ENCODE results near the gene PIK3C2G.

The PIK3C2G gene

DNA sequence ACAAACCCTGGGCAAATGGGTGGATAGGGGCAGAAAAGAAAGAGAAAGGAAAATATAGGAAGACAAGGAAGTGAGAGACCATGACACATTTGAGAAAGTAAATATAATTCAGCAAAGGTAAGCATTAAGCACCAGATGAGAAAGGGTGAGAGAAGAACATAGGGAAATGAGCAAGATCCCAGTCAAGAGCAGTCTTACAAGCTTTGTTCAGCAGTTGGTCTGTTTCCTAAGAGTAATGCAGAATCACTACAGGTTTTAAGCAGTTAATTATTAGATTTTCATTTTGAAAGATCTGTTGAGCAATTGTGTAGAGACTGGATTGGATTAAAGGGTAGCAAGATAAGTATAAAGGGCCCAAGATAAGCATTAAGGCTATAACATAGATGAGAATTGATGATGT is 330.2 kb downstream of the PIK3C2G start:
- ChIA-PET POLR2A (no interaction called here), CTCF (no interaction called here)

DNA sequence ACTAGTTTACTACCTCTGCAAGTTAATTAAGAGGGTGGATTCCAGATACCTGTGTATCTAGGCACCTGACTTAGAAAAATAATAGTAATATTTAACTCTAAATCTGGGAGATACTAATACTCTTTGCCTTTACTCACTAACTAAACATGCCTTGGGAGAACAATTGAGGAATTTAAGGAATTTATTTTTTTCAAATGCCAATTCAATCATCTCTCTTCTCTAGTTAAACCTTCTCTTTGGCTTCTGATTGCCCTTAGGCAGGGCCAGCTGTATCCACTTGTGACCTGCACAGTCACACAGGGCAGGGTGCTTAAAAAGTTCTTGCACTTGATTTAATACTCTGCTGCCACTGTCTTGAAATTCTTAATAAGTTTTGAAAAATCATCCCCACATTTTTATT is 334.1 kb downstream of the PIK3C2G start:
- no peak for DNase-seq (ENCODE audit: extremely low spot score)
- ChIA-PET CTCF (interaction anchor here (0.6 kb wide), 1 partner anchor 1499 kb away, joined by 3 read pairs; no protein-coding TSS in a partner anchor), POLR2A (no interaction called here)
- TF ChIP-seq FOXA1 (IDR thresholded peaks at IDR 0.05) (no peak), FOXM1 (IDR thresholded peaks at IDR 0.05; ENCODE audit: borderline replicate concordance) (no peak), SUZ12 (IDR thresholded peaks at IDR 0.05) (no peak), CTBP1 (IDR thresholded peaks at IDR 0.05; ENCODE audit: borderline replicate concordance) (no peak), LEF1 (IDR thresholded peaks at IDR 0.05; ENCODE audit: borderline replicate concordance) (no peak), ARNT (IDR thresholded peaks at IDR 0.05) (no peak), L3MBTL2 (conservative IDR thresholded peaks at IDR 0.05) (no peak), BHLHE40 (IDR thresholded peaks at IDR 0.05; ENCODE audit: borderline replicate concordance) (no peak), ELF4 (IDR thresholded peaks at IDR 0.05) (no peak), FOXK2 (IDR thresholded peaks at IDR 0.05) (no peak), SP1 (IDR thresholded peaks at IDR 0.05) (no peak), ZNF384 (IDR thresholded peaks at IDR 0.05) (no peak), NFRKB (IDR thresholded peaks at IDR 0.05) (no peak), HDGF (IDR thresholded peaks at IDR 0.05; ENCODE audit: borderline replicate concordance) (no peak), TARDBP (IDR thresholded peaks at IDR 0.05) (no peak)
- TF ChIP-seq, protein P1, sequence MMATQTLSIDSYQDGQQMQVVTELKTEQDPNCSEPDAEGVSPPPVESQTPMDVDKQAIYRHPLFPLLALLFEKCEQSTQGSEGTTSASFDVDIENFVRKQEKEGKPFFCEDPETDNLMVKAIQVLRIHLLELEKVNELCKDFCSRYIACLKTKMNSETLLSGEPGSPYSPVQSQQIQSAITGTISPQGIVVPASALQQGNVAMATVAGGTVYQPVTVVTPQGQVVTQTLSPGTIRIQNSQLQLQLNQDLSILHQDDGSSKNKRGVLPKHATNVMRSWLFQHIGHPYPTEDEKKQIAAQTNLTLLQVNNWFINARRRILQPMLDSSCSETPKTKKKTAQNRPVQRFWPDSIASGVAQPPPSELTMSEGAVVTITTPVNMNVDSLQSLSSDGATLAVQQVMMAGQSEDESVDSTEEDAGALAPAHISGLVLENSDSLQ (IDR thresholded peaks at IDR 0.05) = no peak

More for the DNA sequence above, 330.2 kb downstream of the PIK3C2G start:
- DNase-seq (ENCODE audit: extremely low spot score) = no peak
- no peak for TF ChIP-seq FOXK2 (IDR thresholded peaks at IDR 0.05)
- TF ChIP-seq L3MBTL2 (conservative IDR thresholded peaks at IDR 0.05) = no peak
- TF ChIP-seq ARNT (IDR thresholded peaks at IDR 0.05) = no peak
- TF ChIP-seq TARDBP (IDR thresholded peaks at IDR 0.05) = no peak

DNA sequence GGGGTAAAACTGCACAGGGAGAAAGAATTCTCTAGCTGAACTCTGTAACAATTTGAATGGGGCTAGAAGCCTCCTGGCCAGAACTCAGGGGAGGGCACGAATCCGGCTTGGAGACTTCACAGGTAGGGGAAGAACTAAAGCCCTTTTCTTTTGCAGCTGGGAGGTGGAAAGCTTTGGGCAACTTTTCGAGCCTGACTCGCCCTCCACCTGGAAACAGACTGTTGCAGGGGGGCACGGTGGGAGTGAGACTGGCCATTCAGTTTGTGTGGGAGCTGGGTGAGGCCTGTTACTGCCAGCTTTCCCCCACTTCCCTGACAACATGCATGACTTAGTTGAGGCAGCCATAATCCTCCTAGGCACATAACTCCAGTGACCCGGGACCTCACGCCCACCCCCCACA is 340.6 kb downstream of the PIK3C2G start:
- ChIA-PET CTCF (no interaction called here), POLR2A (interaction anchor here (0.6 kb wide), 1 partner anchor 95 kb away, joined by 3 read pairs; no protein-coding TSS in a partner anchor)
- no peak for DNase-seq (ENCODE audit: extremely low spot score)
- TF ChIP-seq ZNF384 (IDR thresholded peaks at IDR 0.05) (no peak), ELF4 (IDR thresholded peaks at IDR 0.05) (no peak), ARNT (IDR thresholded peaks at IDR 0.05) (no peak), SP1 (IDR thresholded peaks at IDR 0.05) (no peak), BHLHE40 (IDR thresholded peaks at IDR 0.05; ENCODE audit: borderline replicate concordance) (no peak), LEF1 (IDR thresholded peaks at IDR 0.05; ENCODE audit: borderline replicate concordance) (no peak), HDGF (IDR thresholded peaks at IDR 0.05; ENCODE audit: borderline replicate concordance) (no peak), SUZ12 (IDR thresholded peaks at IDR 0.05) (no peak), FOXM1 (IDR thresholded peaks at IDR 0.05; ENCODE audit: borderline replicate concordance) (no peak)
- TF ChIP-seq, protein P1 (IDR thresholded peaks at IDR 0.05) = no peak

DNA sequence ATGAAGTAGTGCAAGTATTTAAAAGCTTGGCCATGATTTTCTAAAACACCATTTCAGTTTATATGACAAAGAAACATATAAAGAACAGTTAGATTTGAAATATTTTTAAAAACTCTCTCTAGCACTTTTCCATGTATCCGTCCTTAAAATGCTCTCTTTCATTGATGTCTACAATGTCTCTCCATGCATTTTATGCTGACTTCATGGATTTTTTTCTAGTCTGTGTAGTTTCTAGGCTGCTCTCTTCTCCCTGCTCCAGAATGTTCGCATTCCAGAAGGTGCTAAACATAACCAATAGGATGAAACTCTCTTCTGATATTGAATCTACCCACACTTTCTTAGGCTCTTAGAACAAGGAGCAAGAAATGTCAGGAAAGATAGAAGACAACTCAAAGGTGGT is 351.7 kb downstream of the PIK3C2G start:
- ChIA-PET CTCF (no interaction called here), POLR2A (no interaction called here)
- DNase-seq (ENCODE audit: extremely low spot score) = no peak
- TF ChIP-seq LEF1 (IDR thresholded peaks at IDR 0.05; ENCODE audit: borderline replicate concordance) = no peak

DNA sequence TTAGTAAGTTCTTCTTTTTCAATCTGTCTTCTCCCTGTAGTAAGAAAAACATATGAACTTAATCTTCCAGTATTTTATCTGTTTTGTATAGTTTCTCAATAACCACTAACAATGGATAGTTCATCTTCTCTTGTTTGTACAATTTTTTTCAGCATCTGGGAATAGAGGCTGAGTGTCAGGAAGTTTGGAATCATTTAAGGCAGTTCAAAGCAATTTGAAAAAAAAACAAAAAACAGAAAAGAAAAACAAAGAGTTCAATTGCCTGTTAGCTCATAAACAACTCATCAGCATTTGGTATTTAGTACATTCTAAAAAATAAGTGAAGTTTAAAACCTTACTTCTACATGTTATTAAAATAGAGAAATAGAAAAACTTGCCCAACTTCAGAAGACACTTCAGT is 359.7 kb downstream of the PIK3C2G start:
- CTCF ChIA-PET = no interaction called here
- TF ChIP-seq HDGF (IDR thresholded peaks at IDR 0.05; ENCODE audit: borderline replicate concordance) (no peak), ZNF384 (IDR thresholded peaks at IDR 0.05) (no peak), ARNT (IDR thresholded peaks at IDR 0.05) (no peak), TARDBP (IDR thresholded peaks at IDR 0.05) (no peak), FOXK2 (IDR thresholded peaks at IDR 0.05) (no peak), SP1 (IDR thresholded peaks at IDR 0.05) (no peak), FOXA1 (IDR thresholded peaks at IDR 0.05) (no peak), FOXM1 (IDR thresholded peaks at IDR 0.05; ENCODE audit: borderline replicate concordance) (no peak), BHLHE40 (IDR thresholded peaks at IDR 0.05; ENCODE audit: borderline replicate concordance) (no peak), SUZ12 (IDR thresholded peaks at IDR 0.05) (no peak), CTBP1 (IDR thresholded peaks at IDR 0.05; ENCODE audit: borderline replicate concordance) (no peak), L3MBTL2 (conservative IDR thresholded peaks at IDR 0.05) (no peak), ELF4 (IDR thresholded peaks at IDR 0.05) (no peak), LEF1 (IDR thresholded peaks at IDR 0.05; ENCODE audit: borderline replicate concordance) (no peak), NFRKB (IDR thresholded peaks at IDR 0.05) (no peak)
- TF ChIP-seq, protein P1 (IDR thresholded peaks at IDR 0.05) = no peak
- POLR2A ChIA-PET = no interaction called here
- DNase-seq (ENCODE audit: extremely low spot score) = no peak

DNA sequence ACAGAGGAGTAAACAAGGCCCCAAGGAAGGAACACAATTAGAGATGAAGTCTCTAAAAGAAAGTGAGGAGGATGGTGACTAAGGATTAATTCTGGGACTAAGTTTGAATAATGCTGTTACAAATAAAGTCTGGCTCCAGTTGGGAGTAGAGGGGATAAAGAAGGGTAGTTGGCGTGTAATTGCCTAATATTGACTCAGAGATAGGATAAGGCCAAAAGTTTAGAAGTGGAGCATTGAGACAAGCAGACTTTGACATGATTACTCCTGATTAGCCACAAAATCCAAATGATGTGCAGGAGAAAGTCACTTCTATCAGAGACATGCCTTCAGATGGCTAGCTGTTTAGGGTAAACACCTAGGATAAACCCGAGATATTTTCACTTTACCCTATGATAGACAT is 368.1 kb downstream of the PIK3C2G start:
- ChIA-PET POLR2A (no interaction called here), CTCF (no interaction called here)
- no peak for TF ChIP-seq ZNF384 (IDR thresholded peaks at IDR 0.05)
- DNase-seq (ENCODE audit: extremely low spot score) = no peak

DNA sequence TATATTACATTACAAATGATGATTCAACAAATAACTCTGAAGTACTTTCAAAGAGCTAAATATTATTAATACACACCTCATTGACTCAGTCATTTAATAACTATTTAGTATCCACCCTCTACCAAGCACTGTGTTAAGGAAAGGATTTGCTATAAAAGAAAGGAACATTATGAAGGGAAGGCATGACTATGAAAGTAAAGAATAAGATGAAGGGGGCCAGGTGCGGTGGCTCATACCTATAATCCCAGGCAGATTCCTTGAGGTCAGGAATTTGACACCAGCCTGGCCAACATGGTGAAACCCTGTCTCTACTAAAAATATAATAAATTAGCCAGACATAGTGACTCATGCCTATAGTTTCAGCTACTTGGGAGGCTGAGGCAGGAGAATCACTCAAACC is 368.6 kb downstream of the PIK3C2G start:
- ChIA-PET POLR2A (no interaction called here), CTCF (no interaction called here)
- no peak for TF ChIP-seq TARDBP (IDR thresholded peaks at IDR 0.05)
- no peak for TF ChIP-seq SP1 (IDR thresholded peaks at IDR 0.05)
- no peak for TF ChIP-seq ARNT (IDR thresholded peaks at IDR 0.05)
- TF ChIP-seq CTBP1 (IDR thresholded peaks at IDR 0.05; ENCODE audit: borderline replicate concordance) = no peak
- DNase-seq (ENCODE audit: extremely low spot score) = no peak

All from HEK293T (cell line).